IMR-90 (cell line): Measurements from ENCODE around the gene CRISPLD2. TPM values are rescaled to one million over a fixed set of nuclear protein-coding genes. Genes with fewer than 3 reads are reported as not detected.

Experiments
- ATAC-seq: fragments of 200-7000 bp; cut with Tn5 transposase; 2 replicates; pipeline ENCODE4 v1.9.1; 2020; ENCODE audit warnings: low read depth, mild to moderate bottlenecking, moderate library complexity
- BruUV-seq: library from RNA; stranded (reverse); fragments of 400-500 nt; replicated peaks from 2 replicates; lab custom pipeline; 2021; lab: Mats Ljungman, UMichigan
- CTCF ChIA-PET: fragments of 300-600 bp; formaldehyde crosslinking; extraction: SDS; loops from one replicate; lab custom pipeline; 2021; ENCODE audit warnings: antibody characterized with exemption; lab: Yijun Ruan, JAX
- POLR2A ChIA-PET: fragments of 300-600 bp; sonication (Branson Sonifier 250); formaldehyde crosslinking; loops from one replicate; lab custom pipeline; 2022; ENCODE audit warnings: antibody characterized with exemption; ENCODE audit not compliant: unreplicated experiment; lab: Charles Lee
- DNase-seq: peaks from one replicate; pipeline ENCODE4 v3.0.0; 2013
- H2AFZ ChIP-seq: replicated peaks from 2 replicates; pipeline ENCODE3; 2013; ENCODE audit warnings: low read length, mild to moderate bottlenecking; ENCODE audit not compliant: poor library complexity
- H2AK5ac ChIP-seq: 2 replicates; pipeline ENCODE4 v1.6.1; 2013; ENCODE audit warnings: low read depth, low read length, inconsistent platforms
- H2AK9ac ChIP-seq: replicated peaks from 2 replicates; pipeline ENCODE3; 2013; ENCODE audit warnings: mild to moderate bottlenecking, low read depth, low read length, moderate library complexity; ENCODE audit not compliant: poor library complexity
- H2BK120ac ChIP-seq: 2 replicates; pipeline ENCODE4 v1.6.1; 2013; ENCODE audit warnings: low read depth, low read length, inconsistent platforms
- H2BK15ac ChIP-seq: 3 replicates; pipeline ENCODE4 v1.6.1; 2013; ENCODE audit warnings: low read depth, low read length, inconsistent platforms
- H2BK20ac ChIP-seq: 2 replicates; pipeline ENCODE4 v1.6.1; 2013; ENCODE audit warnings: low read depth, mild to moderate bottlenecking, inconsistent platforms, low read length, moderate library complexity
- H2BK5ac ChIP-seq: 2 replicates; pipeline ENCODE4 v1.6.1; 2013; ENCODE audit warnings: mild to moderate bottlenecking, low read depth, low read length, inconsistent platforms; ENCODE audit not compliant: poor library complexity, severe bottlenecking
- H3K14ac ChIP-seq: replicated peaks from 2 replicates; pipeline ENCODE4 v1.6.1; 2013; ENCODE audit warnings: low read depth, low read length, inconsistent platforms
- H3K18ac ChIP-seq: 2 replicates; pipeline ENCODE4 v1.6.1; 2013; ENCODE audit warnings: low read depth, low read length, control low read depth
- H3K23ac ChIP-seq: 2 replicates; pipeline ENCODE4 v1.6.1; 2013; ENCODE audit warnings: low read depth, low read length, inconsistent platforms
- H3K27ac ChIP-seq: 2 replicates; pipeline ENCODE4 v1.5.1; 2013; ENCODE audit warnings: mild to moderate bottlenecking, control low read depth, low read length; ENCODE audit not compliant: insufficient read depth
- H3K27me3 ChIP-seq: 2 replicates; pipeline ENCODE4 v1.6.1; 2013; ENCODE audit warnings: low read length; ENCODE audit not compliant: control insufficient read depth, insufficient read depth
- H3K36me3 ChIP-seq: 2 replicates; pipeline ENCODE4 v1.6.1; 2013; ENCODE audit warnings: low read length, mixed read lengths; ENCODE audit not compliant: control insufficient read depth, insufficient read depth
- H3K4ac ChIP-seq: 2 replicates; pipeline ENCODE4 v1.6.1; 2013; ENCODE audit warnings: low read depth, low read length, inconsistent platforms
- H3K4me1 ChIP-seq: 2 replicates; pipeline ENCODE4 v1.6.1; 2013; ENCODE audit warnings: low read length, mixed read lengths; ENCODE audit not compliant: control insufficient read depth, insufficient read depth
- H3K4me2 ChIP-seq: 2 replicates; pipeline ENCODE4 v1.6.1; 2013; ENCODE audit warnings: low read depth, mild to moderate bottlenecking, control low read depth, low read length, moderate library complexity
- H3K4me3 ChIP-seq: 2 replicates; pipeline ENCODE4 v1.5.1; 2013; ENCODE audit warnings: low read depth, mild to moderate bottlenecking, control low read depth, low read length, moderate library complexity; ENCODE audit not compliant: insufficient read depth
- H3K56ac ChIP-seq: 2 replicates; pipeline ENCODE4 v1.6.1; 2013; ENCODE audit warnings: low read length, inconsistent platforms; ENCODE audit not compliant: insufficient read depth; ENCODE audit errors: extremely low read depth
- H3K79me1 ChIP-seq, 2 experiments: 2 replicates each; pipeline ENCODE4 v1.6.1; 2013; ENCODE audit warnings: low read length in 2 of 2, inconsistent platforms in 1 of 2, low read depth in 1 of 2
- H3K9ac ChIP-seq: 2 replicates; pipeline ENCODE4 v1.6.1; 2013; ENCODE audit warnings: low read depth, low read length, control low read depth
- H3K9me1 ChIP-seq: 2 replicates; pipeline ENCODE4 v1.6.1; 2013; ENCODE audit warnings: low read length, inconsistent platforms; ENCODE audit not compliant: insufficient read depth
- H3K9me3 ChIP-seq: 2 replicates; pipeline ENCODE4 v1.6.1; 2013; ENCODE audit warnings: low read length; ENCODE audit not compliant: control insufficient read depth, insufficient read depth
- H4K20me1 ChIP-seq: 2 replicates; pipeline ENCODE4 v1.6.1; 2013; ENCODE audit warnings: low read length, inconsistent platforms; ENCODE audit not compliant: insufficient read depth
- H4K5ac ChIP-seq: 2 replicates; pipeline ENCODE4 v1.6.1; 2013; ENCODE audit warnings: mild to moderate bottlenecking, low read depth, low read length, control low read depth
- H4K8ac ChIP-seq, 2 experiments: 2 replicates each; pipeline ENCODE4 v1.6.1; 2013; ENCODE audit warnings: low read depth in 2 of 2, low read length in 2 of 2, control low read depth in 1 of 2, inconsistent platforms in 1 of 2
- H4K91ac ChIP-seq: 2 replicates; pipeline ENCODE4 v1.6.1; 2013; ENCODE audit warnings: low read depth, low read length, inconsistent platforms; ENCODE audit not compliant: insufficient read depth
- BHLHE40 ChIP-seq: fragments of 150-350 bp; IDR thresholded peaks from 2 replicates; pipeline ENCODE4 v1.6.1; 2016; ENCODE audit warnings: mild to moderate bottlenecking, low read depth, low read length
- CEBPB ChIP-seq: IDR thresholded peaks from 2 replicates; pipeline ENCODE4 v1.6.1; 2012; ENCODE audit warnings: low read depth, low read length, improper control_type of control experiment
- CTCF ChIP-seq: conservative IDR thresholded peaks from 2 replicates; pipeline ENCODE4 v1.5.1; 2012; ENCODE audit warnings: mild to moderate bottlenecking, low read depth, low read length, improper control_type of control experiment
- FOS ChIP-seq: fragments of 150-350 bp; IDR thresholded peaks from 2 replicates; pipeline ENCODE4 v1.6.1; 2016; ENCODE audit warnings: low read depth, low read length
- MAZ ChIP-seq: IDR thresholded peaks from 2 replicates; pipeline ENCODE4 v1.6.1; 2012; ENCODE audit warnings: low read depth, mild to moderate bottlenecking, low read length, improper control_type of control experiment, moderate library complexity, borderline replicate concordance
- POLR2A ChIP-seq: IDR thresholded peaks from 2 replicates; pipeline ENCODE4 v1.6.1; 2012; ENCODE audit warnings: mild to moderate bottlenecking, low read depth, low read length
- RAD21 ChIP-seq: IDR thresholded peaks from 2 replicates; pipeline ENCODE4 v1.6.1; 2012; ENCODE audit warnings: low read length, improper control_type of control experiment
- SMC3 ChIP-seq: fragments of 150-350 bp; IDR thresholded peaks from 2 replicates; pipeline ENCODE4 v1.6.1; 2016; ENCODE audit warnings: low read depth, mild to moderate bottlenecking, antibody characterized with exemption, low read length, moderate library complexity
- WGBS, 2 experiments: methylation state at CpG; one replicate each; pipeline versions ENCODE4 v1.1.5 to v1.1.7; 2013; ENCODE audit warnings: missing lambda C conversion rate in 2 of 2; ENCODE audit not compliant: insufficient read length in 1 of 2; ENCODE audit errors: extremely low coverage in 2 of 2; 5-methylcytosine and 5-hydroxymethylcytosine counted together
- dilution Hi-C: fragments of 300-500 bp; cut with HindIII; formaldehyde crosslinking; loops from one replicate; pipeline ENCODE4 v1.14.3; 2018; ENCODE audit warnings: low sequenced_read_pairs; ENCODE audit not compliant: unreplicated experiment
- in situ Hi-C: fragments of 300-500 bp; cut with MboI; formaldehyde crosslinking; loops from 3 replicates; pipeline ENCODE4 v1.14.3; 2019; ENCODE audit warnings: low sequenced_read_pairs, inconsistent platforms, mixed read lengths
- intact Hi-C: fragments of 100-400 bp; cut with micrococcal nuclease; formaldehyde crosslinking; loops from 2 replicates; pipeline ENCODE4 v1.10.0; 2022
- polyA plus RNA-seq, 3 experiments: library from polyadenylated mRNA; depleted of rRNA; stranded (reverse); fragments of >200 nt; gene quantifications; 2 replicates each; pipeline ENCODE4 v1.2.3, GENCODE V29; 2012; ENCODE audit warnings: low replicate concordance in 1 of 3
- total RNA-seq: library from RNA; depleted of rRNA; stranded (reverse); fragments of >200 nt; gene quantifications from 2 replicates; pipeline ENCODE4 v1.2.3, GENCODE V29; 2012

Gene CRISPLD2
- total and polyA plus RNA-seq, 2 of the 4 experiments (the other 2 are of a cell fraction), result 23.1 to 37.5 TPM

GRCh38 chr16:84952335-84953189, 132.8 kb downstream of the CRISPLD2 start:
- CTCF ChIA-PET, result interaction anchor here (0.6 to 2.0 kb wide), 16 partner anchors 11 to 792 kb away, joined by 3 to 25 read pairs (median 4); no protein-coding TSS in a partner anchor
- Histone ChIP-seq H4K91ac (peak overlapping the region; percentile 51; the same call in 1 of the 2 replicates), H3K4me3 (no peak overlapping the region), H2AFZ (peak overlapping the region; percentile 81), H3K4ac (peak overlapping the region; percentile 70), H3K14ac (peak overlapping the region; percentile 41; the same call in 1 of the 2 replicates), H3K56ac (no peak overlapping the region), H3K9me3 (no peaks in the 10 kb centered on the region), H2BK5ac (no peak overlapping the region), H2AK9ac (peak overlapping the region; percentile 81), H3K4me1 (peaks cover 7% of the 10 kb centered on the region; the same call in 1 of the 2 replicates), H2BK15ac (no peak overlapping the region), H4K5ac (peak overlapping the region; percentile 4; the same call in 1 of the 2 replicates), H2BK120ac (peak overlapping the region; percentile 68), H4K20me1 (no peaks in the 10 kb centered on the region; the same call in 1 of the 2 replicates), H3K79me1 (no peaks in the 10 kb centered on the region), H3K9me1 (peaks cover 3% of the 10 kb centered on the region; the same call in 1 of the 2 replicates), H3K27me3 (no peaks in the 10 kb centered on the region), H4K8ac (peak overlapping the region in 1 of 2 experiments; percentile 32; a peak in 1 of 4 replicates), H3K23ac (no peak overlapping the region), H3K9ac (no peak overlapping the region), H3K27ac (no peak overlapping the region), H3K36me3 (no peaks in the 10 kb centered on the region), H2AK5ac (peak overlapping the region; percentile 62; the same call in 1 of the 2 replicates), H3K4me2 (no peak overlapping the region), H3K18ac (no peak overlapping the region), H2BK20ac (peak overlapping the region; percentile 30)
- 47% methylated on average over 7 of the region's 12 CpGs; no CpG with 5 or more reads in 1 of the 2 experiments for WGBS, 2 experiments
- POLR2A ChIA-PET, result interaction anchor here (1.1 kb wide), 2 partner anchors 132 to 198 kb away, joined by 3 to 6 read pairs; partner anchors contain the start of gene CRISPLD2
- BruUV-seq, result no TSS peak
- DNase-seq, result peak; percentile 82
- TF ChIP-seq CEBPB (peak; percentile 16; the same call in 1 of the 2 replicates), POLR2A (0 out of 2 replicates have a peak, but pooled peaks have one; percentile 25), FOS (no peak), RAD21 (peak; percentile 83), MAZ (peak; percentile 33; the same call in 1 of the 2 replicates), SMC3 (peak; percentile 87), BHLHE40 (no peak), CTCF (peak; percentile 84)
- in situ Hi-C loops, result loop anchor here (25.0 kb wide), 1 partner anchor 315 kb away; the partner anchor contains the start of gene KLHL36
- intact Hi-C loops, result loop anchor here (1.0 to 5.0 kb wide), 5 partner anchors 27 to 330 kb away; no protein-coding TSS in a partner anchor
- dilution Hi-C loops, result no loop called here
- ATAC-seq, result peak; percentile 97
